ENCODE data around the gene ATP11B.

DNA sequence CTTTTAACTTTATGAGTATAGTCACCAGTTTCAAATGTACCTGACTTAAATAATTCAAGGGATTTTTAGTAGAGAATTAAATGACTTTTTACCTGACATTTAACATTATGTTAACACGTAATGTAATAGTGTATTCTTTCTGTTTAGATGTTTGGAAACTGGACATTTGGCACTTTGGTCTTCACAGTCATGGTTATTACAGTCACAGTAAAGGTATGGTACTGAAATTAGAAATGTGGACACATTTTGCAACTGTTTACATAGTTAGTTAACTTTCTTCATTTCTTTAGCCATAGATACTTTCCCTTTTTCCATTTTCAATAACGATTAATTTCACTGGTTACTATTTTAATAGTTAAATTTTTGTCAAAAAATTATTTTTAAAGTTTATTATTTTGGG, 103.2 kb downstream of the ATP11B start:
- TF ChIP-seq, protein P1, sequence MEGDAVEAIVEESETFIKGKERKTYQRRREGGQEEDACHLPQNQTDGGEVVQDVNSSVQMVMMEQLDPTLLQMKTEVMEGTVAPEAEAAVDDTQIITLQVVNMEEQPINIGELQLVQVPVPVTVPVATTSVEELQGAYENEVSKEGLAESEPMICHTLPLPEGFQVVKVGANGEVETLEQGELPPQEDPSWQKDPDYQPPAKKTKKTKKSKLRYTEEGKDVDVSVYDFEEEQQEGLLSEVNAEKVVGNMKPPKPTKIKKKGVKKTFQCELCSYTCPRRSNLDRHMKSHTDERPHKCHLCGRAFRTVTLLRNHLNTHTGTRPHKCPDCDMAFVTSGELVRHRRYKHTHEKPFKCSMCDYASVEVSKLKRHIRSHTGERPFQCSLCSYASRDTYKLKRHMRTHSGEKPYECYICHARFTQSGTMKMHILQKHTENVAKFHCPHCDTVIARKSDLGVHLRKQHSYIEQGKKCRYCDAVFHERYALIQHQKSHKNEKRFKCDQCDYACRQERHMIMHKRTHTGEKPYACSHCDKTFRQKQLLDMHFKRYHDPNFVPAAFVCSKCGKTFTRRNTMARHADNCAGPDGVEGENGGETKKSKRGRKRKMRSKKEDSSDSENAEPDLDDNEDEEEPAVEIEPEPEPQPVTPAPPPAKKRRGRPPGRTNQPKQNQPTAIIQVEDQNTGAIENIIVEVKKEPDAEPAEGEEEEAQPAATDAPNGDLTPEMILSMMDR (IDR thresholded peaks at IDR 0.05; ENCODE audit: low read depth, low read length) = no peak
- TF ChIP-seq POLR2A (IDR thresholded peaks at IDR 0.05; ENCODE audit: extremely low read depth, insufficient read length) (no peak), MYC (IDR thresholded peaks at IDR 0.05; ENCODE audit: low read depth, low read length) (no peak)
- TF ChIP-seq, protein P2, sequence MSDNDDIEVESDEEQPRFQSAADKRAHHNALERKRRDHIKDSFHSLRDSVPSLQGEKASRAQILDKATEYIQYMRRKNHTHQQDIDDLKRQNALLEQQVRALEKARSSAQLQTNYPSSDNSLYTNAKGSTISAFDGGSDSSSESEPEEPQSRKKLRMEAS (IDR thresholded peaks at IDR 0.05; ENCODE audit: low read depth, low read length) = no peak
